ENCODE data around the gene KRTAP10-6.

GRCh38 chr21:44636209-44637017 lies 44.1 kb upstream of the KRTAP10-6 start:
- no peak for TF ChIP-seq EZH2 (IDR thresholded peaks at IDR 0.05; ENCODE audit: insufficient read depth, poor library complexity, severe bottlenecking)
- no peak for TF ChIP-seq EZH2phosphoT487 (IDR thresholded peaks at IDR 0.05; ENCODE audit: insufficient read depth, low read depth)
